ENCODE measurements around the gene PRSS27. TPM values are rescaled to one million over a fixed set of nuclear protein-coding genes. Genes with fewer than 3 reads are reported as not detected.

Gene PRSS27
- total and polyA plus RNA-seq, 12 donors, result 0.33 to 2.7 (median 1.4) TPM; not detected in 2

- H3K9me3 ChIP-seq (replicated peaks in 1 of 3), result no peaks in the 10 kb centered on the region
- H3K4me3 ChIP-seq, result peak overlapping the region in 1 of 4 donors; percentile 37
- 28 to 35% (median 30%) methylated on average over 9 of the region's 9 CpGs for WGBS, 4 donors
- H3K27me3 ChIP-seq, result no peaks in the 10 kb centered on the region
- DNase-seq, result peak in 1 of 7 donors; percentile 33
- H3K36me3 ChIP-seq (replicated peaks in 1 of 2), result peaks cover 0 to 17% of the 10 kb centered on the region in 2 donors
- peaks cover 13 to 27% of the 10 kb centered on the region in 2 donors for H3K4me1 ChIP-seq (replicated peaks in 1 of 2)
- H3K27ac ChIP-seq, result peak overlapping the region; percentile 87 to 98 (median 92)
- TF ChIP-seq CTCF (IDR thresholded peaks at IDR 0.05), result no peak
- no peak for TF ChIP-seq POLR2A (IDR thresholded peaks at IDR 0.05)
- intact Hi-C loops (cut with DNase I), result no loop called here
These were observed 55.4 kb downstream of the PRSS27 start for GRCh38 chr16:2664574-2664982.

GRCh38 chr16:2663553-2664546 is 56.2 kb downstream of the PRSS27 start:
- DNase-seq, result peak in 5 of 7 donors; percentile 49 to 75 (median 60)
- intact Hi-C loops (cut with DNase I), result no loop called here
- Histone ChIP-seq H3K27me3 (no peaks in the 10 kb centered on the region), H3K4me1 (replicated peaks in 1 of 2) (peaks cover 12 to 25% of the 10 kb centered on the region in 2 donors), H3K36me3 (replicated peaks in 1 of 2) (peaks cover 0 to 11% of the 10 kb centered on the region in 2 donors), H3K4me3 (peak overlapping the region in 1 of 4 donors; percentile 37), H3K9me3 (replicated peaks in 1 of 3) (no peaks in the 10 kb centered on the region), H3K27ac (peak overlapping the region; percentile 87 to 98 (median 92))
- WGBS, 4 donors, result 24 to 43% (median 30%) methylated on average over 23 of the region's 23 CpGs
- TF ChIP-seq POLR2A (IDR thresholded peaks at IDR 0.05) (peak in 1 of 2 donors; percentile 38), CTCF (IDR thresholded peaks at IDR 0.05) (peak in 1 of 6 experiments; percentile 1)

Other genes starting within 250 kb of the PRSS27 start
- gene NTN3, start 248.9 kb downstream of the PRSS27 start, total RNA-seq, result 1 to 10 TPM in 2 of 9 donors, under 1 TPM in 6, not detected in 1; 0.16 to 1.5 (median 0.30) TPM
- gene NTN3, start 248.9 kb downstream of the PRSS27 start, polyA plus RNA-seq, result under 1 TPM in 1 of 3 donors, not detected in 2; 0.88 TPM
- gene TBC1D24, start 245.1 kb downstream of the PRSS27 start, total RNA-seq, result 10 to 100 TPM in 8 of 9 donors, 1 to 10 TPM in 1; 5.9 to 18.5 (median 14.7) TPM
- gene TBC1D24, start 245.1 kb downstream of the PRSS27 start, polyA plus RNA-seq, result 10 to 100 TPM in 1 of 3 donors, 1 to 10 TPM in 2; 3.9 to 13.8 (median 4.7) TPM
- 100 to 1,000 TPM in 4 of 9 donors, 10 to 100 TPM in 5; 26.5 to 318 (median 94.3) TPM for gene ATP6V0C, start 206.3 kb downstream of the PRSS27 start, total RNA-seq
- 100 to 1,000 TPM in 2 of 3 donors, 10 to 100 TPM in 1; 64.4 to 236 (median 172) TPM for gene ATP6V0C, start 206.3 kb downstream of the PRSS27 start, polyA plus RNA-seq
- gene AMDHD2, start 199.9 kb downstream of the PRSS27 start, total RNA-seq, result 100 to 1,000 TPM in 1 of 9 donors, 10 to 100 TPM in 8; 21.9 to 131 (median 65.2) TPM
- gene AMDHD2, start 199.9 kb downstream of the PRSS27 start, polyA plus RNA-seq, result 100 to 1,000 TPM in 1 of 3 donors, 10 to 100 TPM in 1, 1 to 10 TPM in 1; 3.1 to 131 (median 54.6) TPM
- gene CEMP1, start 188.8 kb downstream of the PRSS27 start, total RNA-seq, result under 1 TPM in 1 of 9 donors, not detected in 8; 0.11 TPM
- 1 to 10 TPM in 2 of 3 donors, not detected in 1; 1.3 to 1.4 TPM for gene CEMP1, start 188.8 kb downstream of the PRSS27 start, polyA plus RNA-seq
- gene PDPK1, start 182.2 kb downstream of the PRSS27 start, total RNA-seq, result 10 to 100 TPM; 23.9 to 68.0 (median 42.2) TPM
- gene PDPK1, start 182.2 kb downstream of the PRSS27 start, polyA plus RNA-seq, result 10 to 100 TPM; 28.9 to 69.7 (median 31.0) TPM
- 10 to 100 TPM; 14.0 to 81.5 (median 18.8) TPM for gene KCTD5, start 37.7 kb downstream of the PRSS27 start, total RNA-seq
- gene KCTD5, start 37.7 kb downstream of the PRSS27 start, polyA plus RNA-seq, result 10 to 100 TPM; 11.0 to 21.8 (median 13.4) TPM
- 100 to 1,000 TPM in 8 of 9 donors, 10 to 100 TPM in 1; 81.7 to 848 (median 294) TPM for gene SRRM2, start 32.4 kb upstream of the PRSS27 start, total RNA-seq
- gene SRRM2, start 32.4 kb upstream of the PRSS27 start, polyA plus RNA-seq, result 1,000 to 10,000 TPM in 1 of 3 donors, 100 to 1,000 TPM in 2; 289 to 3,120 (median 744) TPM
- gene ELOB, start 57.1 kb upstream of the PRSS27 start, total RNA-seq, result 100 to 1,000 TPM in 8 of 9 donors, 10 to 100 TPM in 1; 98.2 to 730 (median 323) TPM
- gene ELOB, start 57.1 kb upstream of the PRSS27 start, polyA plus RNA-seq, result 1,000 to 10,000 TPM in 1 of 3 donors, 100 to 1,000 TPM in 1, 10 to 100 TPM in 1; 72.7 to 1,030 (median 891) TPM
- gene PRSS33, start 67.3 kb upstream of the PRSS27 start, total RNA-seq, result not detected
- gene PRSS33, start 67.3 kb upstream of the PRSS27 start, polyA plus RNA-seq, result not detected
- gene PRSS41, start 78.2 kb upstream of the PRSS27 start, total RNA-seq, result not detected
- not detected for gene PRSS41, start 78.2 kb upstream of the PRSS27 start, polyA plus RNA-seq
- gene PRSS21, start 97.0 kb upstream of the PRSS27 start, total RNA-seq, result under 1 TPM in 3 of 9 donors, not detected in 6; 0.72 to 0.88 (median 0.83) TPM
- gene PRSS21, start 97.0 kb upstream of the PRSS27 start, polyA plus RNA-seq, result 1 to 10 TPM in 1 of 3 donors, under 1 TPM in 2; 0.20 to 2.6 (median 0.98) TPM
- 100 to 1,000 TPM in 1 of 9 donors, 1 to 10 TPM in 3, under 1 TPM in 3, not detected in 2; 0.41 to 119 (median 1.2) TPM for gene ZG16B, start 110.1 kb upstream of the PRSS27 start, total RNA-seq
- under 1 TPM in 2 of 3 donors, not detected in 1; 0.35 to 0.81 TPM for gene ZG16B, start 110.1 kb upstream of the PRSS27 start, polyA plus RNA-seq
- gene PRSS22, start 137.9 kb upstream of the PRSS27 start, total RNA-seq, result under 1 TPM in 2 of 9 donors, not detected in 7; 0.32 to 0.41 TPM
- under 1 TPM in 1 of 3 donors, not detected in 2; 0.07 TPM for gene PRSS22, start 137.9 kb upstream of the PRSS27 start, polyA plus RNA-seq
- 100 to 1,000 TPM in 4 of 9 donors, 10 to 100 TPM in 5; 28.8 to 232 (median 69.9) TPM for gene FLYWCH2, start 163.0 kb upstream of the PRSS27 start, total RNA-seq
- gene FLYWCH2, start 163.0 kb upstream of the PRSS27 start, polyA plus RNA-seq, result 10 to 100 TPM; 16.7 to 87.1 (median 49.5) TPM
- 10 to 100 TPM; 13.6 to 89.8 (median 46.4) TPM for gene FLYWCH1, start 191.7 kb upstream of the PRSS27 start, total RNA-seq
- 10 to 100 TPM in 2 of 3 donors, 1 to 10 TPM in 1; 3.3 to 79.7 (median 55.6) TPM for gene FLYWCH1, start 191.7 kb upstream of the PRSS27 start, polyA plus RNA-seq
- not detected for gene KREMEN2, start 244.1 kb upstream of the PRSS27 start, total RNA-seq
- not detected for gene KREMEN2, start 244.1 kb upstream of the PRSS27 start, polyA plus RNA-seq
- gene PAQR4, start 249.1 kb upstream of the PRSS27 start, total RNA-seq, result 10 to 100 TPM in 7 of 9 donors, 1 to 10 TPM in 2; 7.4 to 17.0 (median 13.2) TPM
- gene PAQR4, start 249.1 kb upstream of the PRSS27 start, polyA plus RNA-seq, result 10 to 100 TPM in 1 of 3 donors, 1 to 10 TPM in 2; 4.1 to 14.6 (median 8.1) TPM